Kidney tubule cell (primary cell): ENCODE data around the gene DMTF1.
A peak's percentile ranks its signal among the peaks of the same experiment; 100 is the strongest.

Experiments used
- DNase-seq: peaks from one replicate; pipeline ENCODE4 v3.0.0-alpha.2; 2018; ENCODE audit warnings: low spot score

The DMTF1 gene

GRCh38 chr7:87146740-87147386 is 5.4 kb upstream of the DMTF1 start:
- peak; percentile 12 for DNase-seq

GRCh38 chr7:87147500-87147899 is 4.8 kb upstream of the DMTF1 start:
- DNase-seq, result no peak

GRCh38 chr7:87148332-87148955 is 3.8 kb upstream of the DMTF1 start:
- DNase-seq, result peak; percentile 31

- no peak for DNase-seq
Observed at GRCh38 chr7:87151002-87151728, 1.1 kb upstream of the DMTF1 start.

- no peak for DNase-seq
Observed at GRCh38 chr7:87151729-87152111, 533 bp upstream of the DMTF1 start.

- peak; percentile 38 for DNase-seq
Observed at GRCh38 chr7:87152897-87153641, 816 bp downstream of the DMTF1 start.

- DNase-seq, result no peak
Observed at GRCh38 chr7:87154166-87154565, 1.9 kb downstream of the DMTF1 start.

- no peak for DNase-seq
Observed at GRCh38 chr7:87154569-87154968, 2.3 kb downstream of the DMTF1 start.

- peak; percentile 28 for DNase-seq
Observed at GRCh38 chr7:87155788-87156187, 3.5 kb downstream of the DMTF1 start.

- DNase-seq, result no peak
Observed at GRCh38 chr7:87156709-87157108, 4.5 kb downstream of the DMTF1 start.

- DNase-seq, result no peak
Observed at GRCh38 chr7:87159538-87159937, 7.3 kb downstream of the DMTF1 start.

- DNase-seq, result no peak
Observed at GRCh38 chr7:87164433-87164832, 12.2 kb downstream of the DMTF1 start.

GRCh38 chr7:87170828-87171227 is 18.6 kb downstream of the DMTF1 start:
- DNase-seq, result no peak

- no peak for DNase-seq
Observed at GRCh38 chr7:87171282-87171934, 19.2 kb downstream of the DMTF1 start.

GRCh38 chr7:87173471-87173870 is 21.2 kb downstream of the DMTF1 start:
- DNase-seq, result no peak

- no peak for DNase-seq
Observed at GRCh38 chr7:87178320-87178719, 26.1 kb downstream of the DMTF1 start.

GRCh38 chr7:87179180-87179579 is 26.9 kb downstream of the DMTF1 start:
- no peak for DNase-seq

GRCh38 chr7:87187120-87187519 is 34.9 kb downstream of the DMTF1 start:
- no peak for DNase-seq

- no peak for DNase-seq
Observed at GRCh38 chr7:87188930-87189329, 36.7 kb downstream of the DMTF1 start.

- DNase-seq, result no peak
Observed at GRCh38 chr7:87190783-87191182, 38.5 kb downstream of the DMTF1 start.

GRCh38 chr7:87192784-87193487 is 40.7 kb downstream of the DMTF1 start:
- DNase-seq, result no peak

GRCh38 chr7:87193912-87194311 is 41.7 kb downstream of the DMTF1 start:
- DNase-seq, result no peak
